HG02623 (cell line): ENCODE data around the gene VPS13D.

ENCODE experiments used
- ATAC-seq: cut with Tn5 transposase; IDR thresholded peaks from one replicate; pipeline ENCODE4 v1.9.1; 2021; ENCODE audit warnings: moderate library complexity; ENCODE audit not compliant: unreplicated experiment

Gene VPS13D

GRCh38 chr1:12400027-12400693 lies 170.3 kb downstream of the VPS13D start:
- ATAC-seq = no peak

GRCh38 chr1:12402159-12402673 lies 172.4 kb downstream of the VPS13D start:
- no peak for ATAC-seq

- ATAC-seq = no peak
Observed at GRCh38 chr1:12402842-12403241, 173.0 kb downstream of the VPS13D start.

GRCh38 chr1:12404918-12405317 lies 175.1 kb downstream of the VPS13D start:
- ATAC-seq = no peak

GRCh38 chr1:12405325-12406210 lies 175.7 kb downstream of the VPS13D start:
- ATAC-seq = no peak

GRCh38 chr1:12406211-12407021 lies 176.6 kb downstream of the VPS13D start:
- ATAC-seq = no peak

GRCh38 chr1:12407050-12407961 lies 177.5 kb downstream of the VPS13D start:
- no peak for ATAC-seq

- ATAC-seq = no peak
Observed at GRCh38 chr1:12407962-12408454, 178.2 kb downstream of the VPS13D start.

- ATAC-seq = no peak
Observed at GRCh38 chr1:12408662-12409061, 178.8 kb downstream of the VPS13D start.

GRCh38 chr1:12409681-12410080 lies 179.9 kb downstream of the VPS13D start:
- ATAC-seq = no peak

GRCh38 chr1:12410351-12410750 lies 180.5 kb downstream of the VPS13D start:
- ATAC-seq = no peak

- ATAC-seq = no peak
Observed at GRCh38 chr1:12411098-12411497, 181.3 kb downstream of the VPS13D start.

GRCh38 chr1:12411747-12412146 lies 181.9 kb downstream of the VPS13D start:
- no peak for ATAC-seq

- ATAC-seq = no peak
Observed at GRCh38 chr1:12412439-12412838, 182.6 kb downstream of the VPS13D start.

- no peak for ATAC-seq
Observed at GRCh38 chr1:12413664-12414410, 184.0 kb downstream of the VPS13D start.

- ATAC-seq = no peak
Observed at GRCh38 chr1:12414444-12415018, 184.7 kb downstream of the VPS13D start.

- ATAC-seq = no peak
Observed at GRCh38 chr1:12415038-12415466, 185.2 kb downstream of the VPS13D start.

- no peak for ATAC-seq
Observed at GRCh38 chr1:12416101-12416500, 186.3 kb downstream of the VPS13D start.

- no peak for ATAC-seq
Observed at GRCh38 chr1:12416744-12417143, 186.9 kb downstream of the VPS13D start.
